Left ventricle myocardium inferior (tissue), 1 donor: ENCODE measurements around the gene UGT1A9. TPM values are rescaled to one million over a fixed set of nuclear protein-coding genes. Genes with fewer than 3 reads are reported as not detected.

ENCODE experiments used
- DNase-seq: peaks from one replicate; pipeline ENCODE4 v3.0.0-alpha.2; 2020
- H3K27ac ChIP-seq: fragments of 200-600 bp; replicated peaks from 2 replicates; pipeline ENCODE4 v1.8.0; 2021
- H3K27me3 ChIP-seq: fragments of 200-600 bp; 2 replicates; pipeline ENCODE4 v1.8.0; 2021; ENCODE audit warnings: low read depth
- H3K36me3 ChIP-seq: fragments of 200-600 bp; 2 replicates; pipeline ENCODE4 v1.8.0; 2021
- H3K4me1 ChIP-seq: fragments of 200-600 bp; 2 replicates; pipeline ENCODE4 v1.8.0; 2021
- H3K4me3 ChIP-seq: fragments of 200-600 bp; 2 replicates; pipeline ENCODE4 v1.8.0; 2021; ENCODE audit warnings: mild to moderate bottlenecking, moderate library complexity
- H3K9me3 ChIP-seq: fragments of 200-600 bp; replicated peaks from 2 replicates; pipeline ENCODE4 v1.8.0; 2021
- CTCF ChIP-seq: fragments of 200-600 bp; IDR thresholded peaks from 2 replicates; pipeline ENCODE4 v1.8.0; 2021; ENCODE audit warnings: antibody characterized with exemption, mild to moderate bottlenecking, borderline replicate concordance
- intact Hi-C: fragments of 100-400 bp; cut with micrococcal nuclease; formaldehyde crosslinking; loops from one replicate; pipeline ENCODE4 v1.11.0; 2022
- total RNA-seq: library from RNA; stranded (reverse); fragmentation: NEBNext Ultra II Directional; extraction: Animal tissue kit (Norgen Biotek cat#: 25700); gene quantifications from one replicate; pipeline ENCODE4 v1.2.1, GENCODE V29; 2021
- donor health status: DM: no; HTN: yes; CAD: no; lungs with severe emphysema.

Gene UGT1A9
- total RNA-seq, 1 donor from 2014 or later = not detected

GRCh38 chr2:233800208-233800607, 128.5 kb downstream of the UGT1A9 start:
- Histone ChIP-seq H3K36me3 (no peaks in the 10 kb centered on the region), H3K4me3 (no peak overlapping the region), H3K9me3 (no peaks in the 10 kb centered on the region), H3K27ac (no peak overlapping the region), H3K27me3 (peaks cover 38% of the 10 kb centered on the region), H3K4me1 (no peaks in the 10 kb centered on the region)
- intact Hi-C loops = no loop called here
- no peak for DNase-seq
- TF ChIP-seq CTCF = no peak

GRCh38 chr2:233801357-233802131, 129.8 kb downstream of the UGT1A9 start:
- no peak for DNase-seq
- Histone ChIP-seq H3K4me1 (no peaks in the 10 kb centered on the region), H3K4me3 (no peak overlapping the region), H3K27ac (no peak overlapping the region), H3K27me3 (peaks cover 38% of the 10 kb centered on the region), H3K36me3 (no peaks in the 10 kb centered on the region), H3K9me3 (no peaks in the 10 kb centered on the region)
- intact Hi-C loops = no loop called here
- no peak for TF ChIP-seq CTCF

- Histone ChIP-seq H3K4me1 (no peaks in the 10 kb centered on the region), H3K27ac (no peak overlapping the region), H3K9me3 (no peaks in the 10 kb centered on the region), H3K27me3 (peaks cover 43% of the 10 kb centered on the region), H3K4me3 (no peak overlapping the region), H3K36me3 (no peaks in the 10 kb centered on the region)
- no peak for DNase-seq
- TF ChIP-seq CTCF = no peak
- intact Hi-C loops = no loop called here
Measured at GRCh38 chr2:233802132-233802815, 130.6 kb downstream of the UGT1A9 start.

GRCh38 chr2:233803292-233803911, 131.7 kb downstream of the UGT1A9 start:
- no peaks in the 10 kb centered on the region for H3K4me1 ChIP-seq
- no peak for DNase-seq
- no peak for TF ChIP-seq CTCF

GRCh38 chr2:233803994-233804393, 132.3 kb downstream of the UGT1A9 start:
- DNase-seq = no peak
- Histone ChIP-seq H3K36me3 (no peaks in the 10 kb centered on the region), H3K27ac (no peak overlapping the region), H3K4me3 (no peak overlapping the region), H3K27me3 (peaks cover 59% of the 10 kb centered on the region), H3K9me3 (no peaks in the 10 kb centered on the region), H3K4me1 (no peaks in the 10 kb centered on the region)
- TF ChIP-seq CTCF = no peak
- intact Hi-C loops = no loop called here

More at GRCh38 chr2:233803292-233803911, 131.7 kb downstream of the UGT1A9 start:
- Histone ChIP-seq H3K27me3 (peaks cover 54% of the 10 kb centered on the region), H3K9me3 (no peaks in the 10 kb centered on the region), H3K27ac (no peak overlapping the region), H3K4me3 (no peak overlapping the region), H3K36me3 (no peaks in the 10 kb centered on the region)
- intact Hi-C loops = no loop called here
